ENCODE data around the gene GHR.

Gene GHR

DNA sequence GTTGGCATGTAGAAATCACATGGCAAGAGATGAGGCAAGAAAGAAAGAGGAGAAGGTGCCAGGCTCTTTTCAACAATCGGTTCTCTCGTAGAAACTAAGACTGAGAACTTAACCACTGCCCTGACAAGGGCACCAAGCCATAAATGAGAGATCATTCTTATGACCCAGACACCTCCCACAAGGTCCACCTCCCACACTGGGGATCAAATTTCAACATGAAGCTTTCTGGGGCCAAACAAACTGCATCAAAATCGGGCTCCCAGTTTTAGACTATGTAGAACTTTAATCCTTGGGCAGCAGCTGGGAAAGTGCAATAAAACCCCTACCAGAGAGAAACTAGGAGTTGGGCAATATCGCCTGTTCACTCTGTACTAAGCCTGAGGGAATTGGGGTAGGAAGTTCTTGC lies 183.2 kb downstream of the GHR start:
- Mint-ChIP-seq H3K4me3 (no peak overlapping the region), H3K27me3 (peaks cover 32% of the 10 kb centered on the region), H3K36me3 (ENCODE audit: low read depth) (no peaks in the 10 kb centered on the region), H3K4me1 (ENCODE audit: low read depth) (no peaks in the 10 kb centered on the region), H3K9me3 (no peaks in the 10 kb centered on the region), H3K27ac (no peak overlapping the region)

DNA sequence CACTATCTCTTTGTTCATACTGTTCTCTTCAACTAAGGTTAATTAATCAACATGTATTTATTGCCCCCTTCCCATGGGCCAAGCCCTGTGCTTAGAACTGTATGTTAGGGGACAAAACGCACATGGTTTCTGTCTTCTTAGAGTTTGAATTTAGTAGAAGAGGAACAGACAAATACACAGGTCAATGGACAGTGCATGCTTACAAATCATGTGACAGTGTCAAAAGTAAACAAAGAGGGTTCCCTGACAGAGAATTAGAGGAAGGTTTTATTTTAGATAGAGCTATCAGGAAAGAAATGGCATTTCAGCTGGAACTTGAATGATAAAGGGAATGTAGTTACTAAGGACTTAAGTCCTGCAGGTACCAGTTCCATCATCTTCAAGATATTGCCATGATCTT lies 188.2 kb downstream of the GHR start:
- no peak overlapping the region for H3K4me3 Mint-ChIP-seq
- H3K27ac Mint-ChIP-seq, result no peak overlapping the region
- no peaks in the 10 kb centered on the region for H3K36me3 Mint-ChIP-seq (ENCODE audit: low read depth)
- peaks cover 36% of the 10 kb centered on the region for H3K27me3 Mint-ChIP-seq
- H3K4me1 Mint-ChIP-seq (ENCODE audit: low read depth), result no peaks in the 10 kb centered on the region
- H3K9me3 Mint-ChIP-seq, result no peaks in the 10 kb centered on the region

DNA sequence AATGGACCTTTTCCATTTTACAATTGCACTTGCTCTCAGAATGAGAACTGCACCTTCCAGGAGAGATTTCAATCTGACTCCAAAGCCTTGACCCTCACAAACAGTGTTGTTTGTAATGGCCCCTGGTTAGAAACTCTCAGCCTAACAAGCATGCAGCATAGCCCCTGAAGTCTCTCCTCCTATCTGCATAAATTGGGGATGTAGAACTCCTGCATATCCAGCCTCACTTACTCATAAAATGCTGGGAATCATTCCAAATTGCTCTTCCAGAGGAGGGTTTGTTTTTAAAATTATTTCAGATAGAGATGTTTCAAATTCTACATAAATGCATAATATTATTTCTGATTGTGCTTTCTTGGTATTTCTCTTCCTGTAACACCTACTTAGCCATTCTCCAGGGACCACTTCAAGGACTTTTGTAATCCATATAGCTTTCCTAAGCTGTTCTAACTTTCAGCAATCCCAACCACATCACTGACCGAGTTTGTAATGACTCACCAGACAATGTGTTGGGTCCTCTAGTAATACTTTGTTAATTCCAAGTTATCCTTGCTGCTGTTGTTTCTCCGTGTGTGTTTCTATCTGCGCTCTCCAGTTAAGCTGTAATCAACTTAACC lies 189.6 kb downstream of the GHR start:
- Mint-ChIP-seq H3K4me3 (no peak overlapping the region), H3K27ac (no peak overlapping the region), H3K9me3 (no peaks in the 10 kb centered on the region), H3K4me1 (ENCODE audit: low read depth) (no peaks in the 10 kb centered on the region), H3K27me3 (peaks cover 30% of the 10 kb centered on the region), H3K36me3 (ENCODE audit: low read depth) (no peaks in the 10 kb centered on the region)

DNA sequence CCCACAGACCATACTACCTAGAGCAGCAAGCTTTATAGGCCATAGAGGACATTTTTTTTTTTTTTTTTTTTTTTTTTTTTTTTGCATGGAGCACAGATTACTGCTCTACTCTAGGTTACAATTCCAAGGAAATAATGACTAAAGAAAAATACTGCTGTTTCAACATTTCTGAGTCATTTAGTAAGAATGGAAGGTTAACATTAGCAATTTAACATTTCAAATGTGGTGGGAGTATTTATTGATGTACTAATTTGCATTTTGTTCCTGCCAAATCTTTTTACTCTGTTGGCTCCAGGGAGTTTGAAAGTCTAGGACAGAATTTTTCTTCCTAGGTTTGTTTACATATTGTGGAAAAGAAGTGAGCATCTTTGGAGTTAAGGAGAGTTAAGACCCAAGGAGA lies 191.3 kb downstream of the GHR start:
- H3K9me3 Mint-ChIP-seq, result no peaks in the 10 kb centered on the region
- H3K4me1 Mint-ChIP-seq (ENCODE audit: low read depth), result no peaks in the 10 kb centered on the region
- H3K4me3 Mint-ChIP-seq, result no peak overlapping the region
- H3K36me3 Mint-ChIP-seq (ENCODE audit: low read depth), result no peaks in the 10 kb centered on the region
- no peak overlapping the region for H3K27ac Mint-ChIP-seq
- peaks cover 20% of the 10 kb centered on the region for H3K27me3 Mint-ChIP-seq

DNA sequence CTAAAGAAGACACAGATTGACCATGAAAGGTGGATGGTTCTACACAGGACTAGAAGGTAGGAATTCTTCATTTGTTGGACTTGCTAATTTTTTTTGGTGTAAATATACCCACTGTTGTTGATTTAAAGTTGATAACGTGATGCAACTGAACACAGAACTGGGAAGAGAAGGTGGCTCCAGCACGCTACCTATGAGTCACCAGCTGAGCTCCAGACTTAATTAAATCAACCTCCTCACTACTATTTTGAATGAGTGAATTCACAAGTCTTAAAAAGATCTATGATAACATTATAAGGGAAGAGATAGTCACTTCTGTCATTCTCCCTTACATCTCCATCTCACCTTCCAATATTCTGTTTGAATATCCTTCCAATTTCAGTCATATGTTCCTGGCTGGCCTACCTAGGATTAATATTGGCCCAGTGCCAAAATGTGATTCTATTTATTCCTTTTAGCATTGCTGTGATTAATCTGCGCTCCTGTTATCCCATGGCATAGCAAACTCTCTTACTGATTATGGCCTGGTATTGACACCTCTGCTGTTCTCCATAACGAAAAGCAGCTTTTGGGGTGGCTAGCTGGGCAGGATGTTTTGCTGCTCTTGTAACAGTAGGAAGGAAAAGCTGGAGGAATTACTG lies 197.5 kb downstream of the GHR start:
- H3K4me3 Mint-ChIP-seq, result no peak overlapping the region
- H3K27ac Mint-ChIP-seq, result no peak overlapping the region
- no peaks in the 10 kb centered on the region for H3K9me3 Mint-ChIP-seq
- peaks cover 4% of the 10 kb centered on the region for H3K27me3 Mint-ChIP-seq
- H3K36me3 Mint-ChIP-seq (ENCODE audit: low read depth), result no peaks in the 10 kb centered on the region
- H3K4me1 Mint-ChIP-seq (ENCODE audit: low read depth), result peaks cover 7% of the 10 kb centered on the region

DNA sequence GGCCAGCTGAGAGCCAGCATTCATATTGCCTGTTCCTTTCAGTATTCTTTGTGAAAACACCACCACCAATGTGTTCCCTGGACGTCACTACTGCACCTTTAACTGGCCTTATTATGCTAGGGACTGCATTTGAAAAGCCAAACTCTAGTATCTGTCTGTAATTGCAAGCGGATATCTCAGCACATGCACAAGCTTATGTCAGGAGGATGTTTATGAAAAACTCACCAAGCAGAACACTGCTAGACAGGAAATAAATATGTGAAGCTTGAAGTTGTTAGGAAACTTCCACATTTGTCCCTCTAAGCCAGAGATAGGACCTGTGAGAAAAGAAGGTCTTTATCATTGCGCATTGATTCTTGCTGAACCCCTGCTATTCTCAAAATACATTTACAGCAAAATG lies 198.0 kb downstream of the GHR start:
- Mint-ChIP-seq H3K36me3 (ENCODE audit: low read depth) (no peaks in the 10 kb centered on the region), H3K27ac (no peak overlapping the region), H3K27me3 (no peaks in the 10 kb centered on the region), H3K4me1 (ENCODE audit: low read depth) (peaks cover 7% of the 10 kb centered on the region), H3K9me3 (no peaks in the 10 kb centered on the region), H3K4me3 (no peak overlapping the region)

DNA sequence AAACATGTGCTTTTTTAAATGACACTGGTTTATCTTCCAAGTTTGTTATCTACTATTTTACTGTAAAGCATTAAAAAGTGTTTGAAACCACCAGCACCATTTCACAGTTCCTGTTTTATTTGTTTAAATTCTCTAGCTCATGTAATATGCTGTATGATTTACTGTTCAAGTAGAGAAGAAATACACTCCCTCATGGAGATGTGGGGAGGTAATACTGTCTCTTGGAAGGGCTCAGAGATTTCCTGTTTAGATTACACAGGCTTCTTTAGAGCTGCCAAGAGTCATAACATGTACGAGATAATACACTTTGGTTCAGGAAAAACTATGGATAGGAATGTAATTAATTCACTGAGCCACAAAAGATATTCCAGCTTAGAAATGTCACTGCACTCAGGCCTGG lies 198.4 kb downstream of the GHR start:
- Mint-ChIP-seq H3K4me1 (ENCODE audit: low read depth) (peaks cover 7% of the 10 kb centered on the region), H3K4me3 (no peak overlapping the region), H3K27me3 (no peaks in the 10 kb centered on the region), H3K36me3 (ENCODE audit: low read depth) (no peaks in the 10 kb centered on the region), H3K27ac (no peak overlapping the region), H3K9me3 (no peaks in the 10 kb centered on the region)

DNA sequence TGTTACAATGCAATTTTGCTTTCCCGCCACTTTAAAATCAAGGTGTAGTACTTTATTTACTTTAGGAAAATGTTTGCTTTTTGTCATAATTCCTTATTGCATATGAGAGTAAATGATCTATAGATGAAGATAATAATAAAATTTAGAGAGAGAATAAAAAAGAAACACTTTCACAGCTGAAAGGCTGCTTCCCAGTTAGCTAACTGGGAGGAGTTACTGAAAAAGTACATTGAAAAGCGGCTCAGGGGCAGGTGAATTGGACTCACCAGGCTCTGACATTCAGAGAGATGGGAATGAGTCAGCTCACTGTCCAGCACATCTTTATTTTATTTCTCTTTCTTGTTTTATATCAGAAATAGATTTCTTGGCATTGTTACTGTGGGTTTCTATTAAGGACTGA lies 201.7 kb downstream of the GHR start:
- no peak overlapping the region for H3K4me3 Mint-ChIP-seq
- H3K4me1 Mint-ChIP-seq (ENCODE audit: low read depth), result peaks cover 7% of the 10 kb centered on the region
- no peaks in the 10 kb centered on the region for H3K36me3 Mint-ChIP-seq (ENCODE audit: low read depth)
- H3K9me3 Mint-ChIP-seq, result no peaks in the 10 kb centered on the region
- no peak overlapping the region for H3K27ac Mint-ChIP-seq
- H3K27me3 Mint-ChIP-seq, result no peaks in the 10 kb centered on the region

DNA sequence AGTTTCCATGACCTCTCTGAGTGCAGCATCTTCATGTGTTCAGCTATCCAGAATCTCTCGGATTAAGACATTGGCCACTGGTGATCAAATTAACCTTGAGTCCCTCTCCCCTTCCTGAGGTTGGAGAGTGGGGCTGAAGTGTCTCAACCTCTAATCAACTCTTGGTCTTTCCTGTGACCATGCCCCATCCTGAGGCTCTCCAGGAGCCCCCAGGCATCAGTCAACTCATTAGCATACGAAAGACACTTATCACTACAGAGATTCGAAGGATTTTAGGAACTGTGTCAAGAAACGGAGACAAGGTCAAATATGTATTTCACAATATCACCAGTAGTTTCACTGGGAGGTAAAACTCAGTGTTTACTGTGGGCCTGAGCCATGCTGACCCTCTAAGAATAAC lies 203.2 kb downstream of the GHR start:
- no peak overlapping the region for H3K4me3 Mint-ChIP-seq
- H3K27ac Mint-ChIP-seq, result no peak overlapping the region
- no peaks in the 10 kb centered on the region for H3K27me3 Mint-ChIP-seq
- H3K4me1 Mint-ChIP-seq (ENCODE audit: low read depth), result no peaks in the 10 kb centered on the region
- no peaks in the 10 kb centered on the region for H3K9me3 Mint-ChIP-seq
- H3K36me3 Mint-ChIP-seq (ENCODE audit: low read depth), result no peaks in the 10 kb centered on the region

DNA sequence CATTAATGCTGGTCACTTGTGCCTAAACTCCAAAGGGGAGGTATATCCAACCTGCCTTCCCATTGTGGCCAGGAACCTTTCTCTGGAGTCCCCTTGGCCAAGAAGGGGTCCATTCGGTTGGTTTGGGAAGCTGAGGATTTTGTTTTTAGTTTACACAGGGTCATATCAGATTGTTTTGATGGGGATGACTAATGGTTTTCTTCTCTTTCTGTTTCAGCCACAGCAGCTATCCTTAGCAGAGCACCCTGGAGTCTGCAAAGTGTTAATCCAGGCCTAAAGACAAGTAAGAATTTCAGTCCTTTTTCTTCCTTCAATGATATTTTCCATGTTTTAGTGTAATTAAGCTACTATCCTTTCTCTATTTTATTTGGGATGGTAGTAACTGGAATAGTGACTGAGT lies 205.6 kb downstream of the GHR start:
- H3K27me3 Mint-ChIP-seq, result no peaks in the 10 kb centered on the region
- no peaks in the 10 kb centered on the region for H3K9me3 Mint-ChIP-seq
- no peaks in the 10 kb centered on the region for H3K36me3 Mint-ChIP-seq (ENCODE audit: low read depth)
- H3K27ac Mint-ChIP-seq, result no peak overlapping the region
- H3K4me1 Mint-ChIP-seq (ENCODE audit: low read depth), result no peaks in the 10 kb centered on the region
- H3K4me3 Mint-ChIP-seq, result no peak overlapping the region

DNA sequence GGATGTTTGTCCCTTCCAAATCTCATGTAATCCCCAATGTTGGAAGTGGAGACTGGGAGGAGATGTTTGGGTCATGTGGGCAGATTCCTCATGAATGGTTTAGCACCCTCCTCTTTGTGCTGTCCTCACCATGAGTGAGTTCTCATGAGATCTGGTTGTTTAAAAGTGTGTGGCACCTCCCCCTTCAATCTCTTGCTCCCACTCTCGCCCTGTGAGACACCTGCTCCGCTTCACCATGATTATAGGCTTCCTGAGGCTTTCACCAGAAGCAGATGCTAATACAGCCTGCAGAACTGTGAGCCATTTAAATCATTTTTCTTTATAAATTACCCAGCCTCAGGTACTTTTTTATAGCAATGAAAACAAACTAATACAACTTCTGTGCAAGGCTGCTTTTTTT lies 206.0 kb downstream of the GHR start:
- Mint-ChIP-seq H3K36me3 (ENCODE audit: low read depth) (no peaks in the 10 kb centered on the region), H3K4me1 (ENCODE audit: low read depth) (no peaks in the 10 kb centered on the region), H3K27me3 (no peaks in the 10 kb centered on the region), H3K9me3 (no peaks in the 10 kb centered on the region), H3K27ac (no peak overlapping the region), H3K4me3 (no peak overlapping the region)

DNA sequence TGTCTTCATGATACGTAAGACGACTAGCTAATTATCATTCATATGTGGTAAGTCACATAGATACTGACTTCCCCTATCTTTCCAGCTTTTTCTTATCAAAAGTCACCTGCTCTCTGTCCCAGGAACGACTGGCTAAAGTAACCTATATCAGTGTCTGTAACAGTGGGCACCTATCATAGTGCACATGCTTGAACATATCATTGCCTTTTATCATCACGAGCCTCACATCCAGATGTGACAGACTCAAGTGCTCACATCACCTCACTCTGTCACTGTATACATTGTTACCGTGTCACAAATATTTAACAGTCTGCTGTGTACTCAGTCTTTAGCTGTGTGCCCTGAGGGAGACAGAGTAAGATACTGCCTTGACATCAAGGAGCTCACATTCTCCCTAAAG lies 208.0 kb downstream of the GHR start:
- Mint-ChIP-seq H3K4me1 (ENCODE audit: low read depth) (no peaks in the 10 kb centered on the region), H3K27ac (no peak overlapping the region), H3K9me3 (no peaks in the 10 kb centered on the region), H3K36me3 (ENCODE audit: low read depth) (no peaks in the 10 kb centered on the region), H3K4me3 (no peak overlapping the region), H3K27me3 (no peaks in the 10 kb centered on the region)

DNA sequence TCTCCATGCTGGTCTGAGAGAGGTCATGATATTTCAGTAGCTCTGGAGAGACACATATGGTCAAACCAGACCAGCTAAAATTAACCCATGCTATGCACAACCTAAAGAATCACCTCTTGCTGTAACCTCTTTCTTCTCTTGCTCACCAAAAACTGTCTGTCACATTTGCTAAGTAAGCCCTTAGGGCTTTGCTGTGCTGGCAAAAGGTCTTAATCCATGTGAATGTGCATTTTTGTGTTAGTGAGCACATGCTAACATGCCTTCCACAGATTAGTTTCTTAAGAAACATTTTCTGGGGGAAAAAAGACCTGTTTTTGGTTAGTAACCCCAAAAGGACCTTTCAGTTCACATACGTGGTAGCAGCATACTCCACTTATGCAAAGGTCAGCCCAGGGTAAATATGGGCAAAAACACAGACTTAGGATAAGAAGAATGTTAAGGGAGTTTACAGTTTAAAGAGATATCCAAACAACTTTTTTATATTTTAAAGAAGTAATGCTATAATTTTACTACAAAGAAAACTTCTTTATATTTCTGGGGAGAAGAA lies 209.2 kb downstream of the GHR start:
- Mint-ChIP-seq H3K27ac (no peak overlapping the region), H3K4me1 (ENCODE audit: low read depth) (no peaks in the 10 kb centered on the region), H3K4me3 (no peak overlapping the region), H3K36me3 (ENCODE audit: low read depth) (no peaks in the 10 kb centered on the region), H3K27me3 (no peaks in the 10 kb centered on the region), H3K9me3 (no peaks in the 10 kb centered on the region)

DNA sequence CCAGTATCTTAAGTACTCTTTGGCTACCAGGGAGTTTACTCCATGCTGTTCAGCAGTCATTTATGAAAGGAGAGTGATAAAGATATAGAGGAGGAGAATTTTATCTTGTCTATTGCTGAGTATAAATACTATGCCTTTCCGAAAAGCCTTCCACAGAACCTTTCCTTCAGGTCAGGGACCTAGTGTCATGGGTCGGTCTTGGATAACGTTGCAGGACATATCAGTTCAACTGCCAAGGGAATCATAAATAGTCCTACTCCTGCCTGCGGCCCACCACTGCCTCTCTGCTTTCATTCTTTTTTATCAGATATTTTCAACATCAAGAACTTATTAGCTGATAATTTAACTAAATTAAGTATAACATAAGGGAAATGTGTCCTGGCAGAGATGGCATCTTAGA lies 211.3 kb downstream of the GHR start:
- Mint-ChIP-seq H3K36me3 (ENCODE audit: low read depth) (no peaks in the 10 kb centered on the region), H3K4me1 (ENCODE audit: low read depth) (no peaks in the 10 kb centered on the region), H3K27me3 (peaks cover 7% of the 10 kb centered on the region), H3K27ac (no peak overlapping the region), H3K4me3 (no peak overlapping the region), H3K9me3 (no peaks in the 10 kb centered on the region)

DNA sequence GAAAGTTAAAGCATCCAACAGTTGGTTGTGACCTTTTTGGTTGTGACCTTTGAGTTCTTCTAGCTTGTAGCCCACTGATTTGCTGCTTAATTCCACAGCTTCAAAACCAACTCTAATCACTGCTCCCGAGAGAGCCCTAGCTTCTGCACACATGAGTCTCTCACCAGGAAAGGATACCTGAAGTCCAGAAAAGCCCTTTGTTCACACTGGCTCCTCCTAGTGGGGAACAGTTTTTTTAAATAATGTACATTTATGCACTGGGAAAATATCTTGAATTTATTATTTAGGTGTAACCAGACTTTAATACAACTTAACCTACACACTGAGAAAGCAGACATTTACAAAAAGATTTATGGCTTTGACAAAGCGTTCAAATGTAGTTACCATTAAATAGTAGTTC lies 213.2 kb downstream of the GHR start:
- H3K27me3 Mint-ChIP-seq, result peaks cover 14% of the 10 kb centered on the region
- no peak overlapping the region for H3K4me3 Mint-ChIP-seq
- no peak overlapping the region for H3K27ac Mint-ChIP-seq
- no peaks in the 10 kb centered on the region for H3K4me1 Mint-ChIP-seq (ENCODE audit: low read depth)
- H3K9me3 Mint-ChIP-seq, result no peaks in the 10 kb centered on the region
- H3K36me3 Mint-ChIP-seq (ENCODE audit: low read depth), result no peaks in the 10 kb centered on the region

DNA sequence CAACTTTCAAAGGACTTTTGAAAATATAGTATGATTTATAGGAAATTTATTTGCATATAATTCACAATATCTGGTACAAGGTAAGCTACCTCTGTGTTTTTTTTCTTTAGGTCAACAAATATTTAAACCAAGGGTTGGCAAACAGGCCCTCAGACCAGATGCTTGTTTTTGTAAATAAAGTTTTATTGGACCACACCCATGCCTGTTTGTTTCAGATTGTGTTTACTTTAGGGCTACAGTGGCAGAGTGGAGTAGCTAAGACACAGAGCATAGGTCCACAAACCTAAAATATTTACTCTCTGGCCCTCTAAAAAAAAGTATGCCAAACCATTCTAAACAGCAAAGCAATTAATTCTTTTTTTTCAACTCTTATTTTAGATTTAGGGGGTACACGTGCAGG lies 213.7 kb downstream of the GHR start:
- Mint-ChIP-seq H3K27ac (no peak overlapping the region), H3K27me3 (peaks cover 18% of the 10 kb centered on the region), H3K36me3 (ENCODE audit: low read depth) (no peaks in the 10 kb centered on the region), H3K4me1 (ENCODE audit: low read depth) (no peaks in the 10 kb centered on the region), H3K4me3 (no peak overlapping the region), H3K9me3 (no peaks in the 10 kb centered on the region)
